Osteocyte (in vitro differentiated cells): ENCODE results near the gene BRAF. TPM values are rescaled to one million over a fixed set of nuclear protein-coding genes. Genes with fewer than 3 reads are reported as not detected.

Experiments used
- DNase-seq: peaks from one replicate; pipeline ENCODE4 v3.0.0; 2021; ENCODE audit warnings: mixed read lengths; ENCODE audit not compliant: unreplicated experiment; ENCODE audit errors: extremely low spot score
- H3K27ac Mint-ChIP-seq: one replicate; pipeline ENCODE4 v1.8.0; 2021; ENCODE audit warnings: mild to moderate bottlenecking, mixed read lengths; ENCODE audit not compliant: unreplicated experiment
- H3K27me3 Mint-ChIP-seq: one replicate; pipeline ENCODE4 v1.8.0; 2021; ENCODE audit warnings: mixed read lengths; ENCODE audit not compliant: unreplicated experiment
- H3K36me3 Mint-ChIP-seq: one replicate; pipeline ENCODE4 v1.8.0; 2021; ENCODE audit warnings: mixed read lengths; ENCODE audit not compliant: unreplicated experiment
- H3K4me1 Mint-ChIP-seq: one replicate; pipeline ENCODE4 v1.8.0; 2021; ENCODE audit warnings: mixed read lengths; ENCODE audit not compliant: unreplicated experiment
- H3K4me3 Mint-ChIP-seq: one replicate; pipeline ENCODE4 v1.8.0; 2021; ENCODE audit warnings: mild to moderate bottlenecking, moderate library complexity, mixed read lengths; ENCODE audit not compliant: unreplicated experiment
- H3K9me3 Mint-ChIP-seq: one replicate; pipeline ENCODE4 v1.8.0; 2021; ENCODE audit warnings: mixed read lengths; ENCODE audit not compliant: unreplicated experiment
- CTCF ChIP-seq: fragments of 200-600 bp; sonication (generic); IDR thresholded peaks from 2 replicates; pipeline ENCODE4 v1.5.0; 2021; ENCODE audit warnings: antibody characterized with exemption, mild to moderate bottlenecking, moderate library complexity
- total RNA-seq: library from RNA; stranded (reverse); gene quantifications from 2 replicates; pipeline ENCODE4 v1.2.1, GENCODE V29; 2021

Gene BRAF
- total RNA-seq, 1 donor from 2014 or later, result 25.8 TPM

DNA sequence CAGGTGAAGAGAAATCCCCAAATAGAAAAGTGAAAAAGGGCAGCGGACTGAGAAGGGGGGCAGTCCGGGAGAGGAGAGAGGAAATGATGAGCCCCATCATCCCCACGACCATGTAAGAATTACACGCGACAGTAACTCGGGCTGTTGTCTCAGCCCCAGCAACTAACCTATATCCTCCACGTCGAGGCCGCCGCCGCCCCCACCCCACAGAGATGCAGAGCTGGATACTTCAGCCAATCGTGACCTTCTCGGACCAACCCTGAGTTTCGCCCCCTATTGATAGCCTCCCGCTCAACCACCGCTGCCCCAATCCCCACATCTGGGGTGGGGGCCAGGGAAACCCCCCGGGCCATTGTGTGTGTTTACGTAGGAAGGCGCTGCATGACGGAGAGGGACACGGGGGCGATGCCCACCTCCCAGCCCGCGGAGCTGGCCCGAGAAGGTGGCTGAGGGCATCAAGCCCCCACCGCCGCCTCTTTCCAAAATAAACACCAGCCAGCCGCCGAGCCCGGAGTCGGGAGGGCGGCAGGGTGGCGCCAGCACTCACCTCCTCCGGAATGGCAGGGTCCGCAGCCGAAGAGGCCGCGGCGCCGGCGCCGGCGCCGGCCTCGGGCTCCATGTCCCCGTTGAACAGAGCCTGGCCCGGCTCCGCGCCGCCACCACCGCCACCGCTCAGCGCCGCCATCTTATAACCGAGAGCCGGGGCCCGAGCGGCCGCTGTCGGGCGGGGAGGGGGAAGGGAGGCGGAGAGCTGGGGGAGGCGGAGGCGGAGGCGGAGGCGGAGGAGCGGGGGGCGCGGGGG is 509 bp downstream of the BRAF start:
- Mint-ChIP-seq H3K4me3 (no peak overlapping the region), H3K4me1 (peaks cover 6% of the 10 kb centered on the region), H3K27me3 (peaks cover 15% of the 10 kb centered on the region), H3K9me3 (no peaks in the 10 kb centered on the region), H3K27ac (no peak overlapping the region), H3K36me3 (no peaks in the 10 kb centered on the region)
- TF ChIP-seq CTCF, result peak; percentile 56
- peak; percentile 92 for DNase-seq

DNA sequence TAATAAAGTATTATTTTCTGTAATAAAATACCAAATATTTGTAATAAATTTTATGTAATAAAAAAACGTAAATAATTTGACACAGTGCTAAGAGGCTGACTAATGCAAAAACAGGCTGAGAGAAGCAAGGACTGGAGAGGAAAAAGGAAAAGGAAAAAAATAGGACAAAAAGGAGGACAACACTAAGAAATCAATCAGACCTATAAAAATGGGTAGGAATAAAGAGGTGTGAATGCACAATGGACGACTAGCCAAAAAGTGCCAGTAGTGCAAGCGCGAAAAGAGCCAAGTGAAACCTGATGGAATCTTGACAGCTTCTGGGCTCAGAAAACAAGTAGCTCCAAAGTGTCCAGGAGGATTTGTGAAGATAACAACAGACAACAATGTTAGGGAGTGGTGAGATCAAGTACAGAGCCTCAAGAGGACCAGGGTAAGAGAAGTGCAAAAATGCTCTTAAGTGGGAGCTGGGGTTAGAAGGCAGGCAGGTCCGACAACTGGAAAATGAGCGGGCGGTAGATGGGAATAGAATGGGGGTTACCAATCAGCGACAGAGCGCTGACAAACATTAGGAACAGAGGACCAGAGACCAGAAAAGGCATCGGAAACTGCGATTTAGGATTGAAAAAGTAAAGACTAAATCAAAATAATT is 1.2 kb downstream of the BRAF start:
- H3K36me3 Mint-ChIP-seq, result no peaks in the 10 kb centered on the region
- peaks cover 9% of the 10 kb centered on the region for H3K27me3 Mint-ChIP-seq
- H3K27ac Mint-ChIP-seq, result no peak overlapping the region
- no peak for TF ChIP-seq CTCF
- DNase-seq, result no peak
- no peaks in the 10 kb centered on the region for H3K9me3 Mint-ChIP-seq
- H3K4me3 Mint-ChIP-seq, result no peak overlapping the region
- H3K4me1 Mint-ChIP-seq, result peaks cover 6% of the 10 kb centered on the region

- Mint-ChIP-seq H3K36me3 (no peaks in the 10 kb centered on the region), H3K27me3 (peaks cover 3% of the 10 kb centered on the region), H3K27ac (no peak overlapping the region), H3K4me3 (no peak overlapping the region), H3K9me3 (no peaks in the 10 kb centered on the region), H3K4me1 (peaks cover 9% of the 10 kb centered on the region)
- no peak for DNase-seq
- no peak for TF ChIP-seq CTCF
Measured at GRCh38 chr7:140922741-140923345, 1.9 kb downstream of the BRAF start.

GRCh38 chr7:140920745-140921144 is 4.0 kb downstream of the BRAF start:
- Mint-ChIP-seq H3K4me1 (peaks cover 12% of the 10 kb centered on the region), H3K27ac (no peak overlapping the region), H3K9me3 (no peaks in the 10 kb centered on the region), H3K27me3 (no peaks in the 10 kb centered on the region), H3K36me3 (no peaks in the 10 kb centered on the region), H3K4me3 (no peak overlapping the region)
- TF ChIP-seq CTCF, result no peak
- no peak for DNase-seq

GRCh38 chr7:140918236-140918635 is 6.5 kb downstream of the BRAF start:
- Mint-ChIP-seq H3K36me3 (no peaks in the 10 kb centered on the region), H3K27ac (no peak overlapping the region), H3K27me3 (no peaks in the 10 kb centered on the region), H3K4me1 (peaks cover 6% of the 10 kb centered on the region), H3K4me3 (no peak overlapping the region), H3K9me3 (no peaks in the 10 kb centered on the region)
- TF ChIP-seq CTCF, result no peak
- DNase-seq, result no peak
